HepG2 (cell line): Measurements from ENCODE around the gene JSRP1. TPM values are rescaled to one million over a fixed set of nuclear protein-coding genes. Genes with fewer than 3 reads are reported as not detected.

Source experiments
- AGO2 ChIP-seq: fragments of 200-400 bp; formaldehyde crosslinking; optimal IDR thresholded peaks from 2 replicates; pipeline ENCODE3; 2017; ENCODE audit warnings: mild to moderate bottlenecking, low read depth, low read length, moderate library complexity
- HIVEP1 ChIP-seq: sonication (generic); formaldehyde crosslinking; IDR thresholded peaks from 2 replicates; pipeline ENCODE4 v1.4.0; 2020; ENCODE audit warnings: mild to moderate bottlenecking, missing genetic modification reagents
- HMG20B ChIP-seq: conservative IDR thresholded peaks from 2 replicates; pipeline ENCODE4 v1.6.1; 2016; ENCODE audit warnings: missing genetic modification reagents, missing compliant biosample characterization
- HNRNPK ChIP-seq: fragments of 200-400 bp; formaldehyde crosslinking; IDR thresholded peaks from 2 replicates; pipeline ENCODE4 v1.6.1; 2018; ENCODE audit warnings: low read length, low read depth, moderate library complexity, mild to moderate bottlenecking; ENCODE audit not compliant: poor library complexity, severe bottlenecking
- IKZF5 ChIP-seq: IDR thresholded peaks from 2 replicates; pipeline ENCODE4 v1.6.1; 2018; ENCODE audit warnings: missing genetic modification reagents, mild to moderate bottlenecking, missing compliant biosample characterization
- KDM5B ChIP-seq: sonication (generic); formaldehyde crosslinking; IDR thresholded peaks from 2 replicates; pipeline ENCODE4 v1.4.0; 2020; ENCODE audit warnings: missing genetic modification reagents, mild to moderate bottlenecking, borderline replicate concordance
- MYPOP ChIP-seq: sonication (generic); formaldehyde crosslinking; IDR thresholded peaks from 2 replicates; pipeline ENCODE4 v1.8.1; 2023; ENCODE audit warnings: mild to moderate bottlenecking, moderate library complexity, missing genetic modification reagents
- POGZ ChIP-seq: sonication (generic); formaldehyde crosslinking; IDR thresholded peaks from 2 replicates; pipeline ENCODE4 v1.4.0; 2020; ENCODE audit warnings: mild to moderate bottlenecking, missing genetic modification reagents
- POLR2AphosphoS5 ChIP-seq: IDR thresholded peaks from 2 replicates; pipeline ENCODE4 v1.6.1; 2012; ENCODE audit warnings: low read depth, low read length
- RELA ChIP-seq: sonication (generic); formaldehyde crosslinking; IDR thresholded peaks from 2 replicates; pipeline ENCODE4 v1.4.0; 2020; ENCODE audit warnings: missing genetic modification reagents
- RORA ChIP-seq: sonication (generic); formaldehyde crosslinking; IDR thresholded peaks from 2 replicates; pipeline ENCODE4 v1.5.0; 2020; ENCODE audit warnings: mild to moderate bottlenecking, missing genetic modification reagents, moderate library complexity
- SAFB2 ChIP-seq: sonication (generic); formaldehyde crosslinking; IDR thresholded peaks from 2 replicates; pipeline ENCODE4 v1.5.1; 2020; ENCODE audit warnings: missing genetic modification reagents, low read depth, mild to moderate bottlenecking, borderline replicate concordance
- SKIL ChIP-seq: sonication (generic); formaldehyde crosslinking; IDR thresholded peaks from 2 replicates; pipeline ENCODE4 v1.8.0; 2022; ENCODE audit warnings: missing genetic modification reagents, mild to moderate bottlenecking, moderate library complexity, borderline replicate concordance
- STAG1 ChIP-seq: sonication (generic); formaldehyde crosslinking; IDR thresholded peaks from 2 replicates; pipeline ENCODE4 v1.4.0; 2020; ENCODE audit warnings: missing genetic modification reagents
- UBTF ChIP-seq: sonication (generic); formaldehyde crosslinking; IDR thresholded peaks from 2 replicates; pipeline ENCODE4 v1.4.0; 2020; ENCODE audit warnings: mild to moderate bottlenecking, missing genetic modification reagents
- ZFAT ChIP-seq: sonication (generic); formaldehyde crosslinking; conservative IDR thresholded peaks from 2 replicates; pipeline ENCODE4 v1.8.1; 2023; ENCODE audit warnings: missing genetic modification reagents, inconsistent platforms
- ZFP41 ChIP-seq: sonication (generic); formaldehyde crosslinking; IDR thresholded peaks from 2 replicates; pipeline ENCODE4 v1.4.0; 2020; ENCODE audit warnings: mild to moderate bottlenecking, missing genetic modification reagents, borderline replicate concordance
- ZNF205 ChIP-seq: IDR thresholded peaks from 2 replicates; pipeline ENCODE4 v1.6.1; 2018; ENCODE audit warnings: missing biosample characterization, missing genetic modification reagents
- ZNF34 ChIP-seq: sonication (generic); formaldehyde crosslinking; IDR thresholded peaks from 2 replicates; pipeline ENCODE4 v1.4.0; 2020; ENCODE audit warnings: mild to moderate bottlenecking, missing genetic modification reagents, borderline replicate concordance
- ZNF644 ChIP-seq: IDR thresholded peaks from 2 replicates; pipeline ENCODE4 v1.6.1; 2016; ENCODE audit warnings: low read depth
- ZNF83 ChIP-seq: sonication (generic); formaldehyde crosslinking; IDR thresholded peaks from 2 replicates; pipeline ENCODE4 v1.4.0; 2020; ENCODE audit warnings: missing genetic modification reagents, mild to moderate bottlenecking, borderline replicate concordance
- polyA plus RNA-seq, 8 experiments: library from polyadenylated mRNA; depleted of rRNA in 3 of 8; stranded (reverse) in 7 of 8; unstranded in 1 of 8; fragments of >200 nt; fragmentation: Illumina TruSeq in 4 of 8; extraction: Trizol in 4 of 8; gene quantifications; 2 replicates each; pipeline versions ENCODE4 v1.2.1 to v1.2.3, GENCODE V29; 2011 to 2016; ENCODE audit warnings: low read depth in 4 of 8, missing spikeins in 1 of 8, mixed read lengths in 1 of 8; ENCODE audit not compliant: insufficient read depth in 1 of 8
- total RNA-seq, 5 experiments: library from RNA; depleted of rRNA; stranded (reverse); fragments of >200 nt; fragmentation: Illumina TruSeq; extraction: Trizol; gene quantifications; 2 replicates each; pipeline ENCODE4 v1.2.3, GENCODE V29; 2016; ENCODE audit warnings: low read depth in 1 of 5
- TF ChIP-seq, protein P1 (sequence below): sonication (generic); formaldehyde crosslinking; IDR thresholded peaks from 2 replicates; pipeline ENCODE4 v1.4.0; 2020; ENCODE audit warnings: mild to moderate bottlenecking, missing genetic modification reagents

JSRP1 gene
- total and polyA plus RNA-seq, 2 of the 13 experiments (the other 11 are each of a cell fraction or from before 2014, with no cell fraction given) = 0.16 to 0.38 TPM

DNA sequence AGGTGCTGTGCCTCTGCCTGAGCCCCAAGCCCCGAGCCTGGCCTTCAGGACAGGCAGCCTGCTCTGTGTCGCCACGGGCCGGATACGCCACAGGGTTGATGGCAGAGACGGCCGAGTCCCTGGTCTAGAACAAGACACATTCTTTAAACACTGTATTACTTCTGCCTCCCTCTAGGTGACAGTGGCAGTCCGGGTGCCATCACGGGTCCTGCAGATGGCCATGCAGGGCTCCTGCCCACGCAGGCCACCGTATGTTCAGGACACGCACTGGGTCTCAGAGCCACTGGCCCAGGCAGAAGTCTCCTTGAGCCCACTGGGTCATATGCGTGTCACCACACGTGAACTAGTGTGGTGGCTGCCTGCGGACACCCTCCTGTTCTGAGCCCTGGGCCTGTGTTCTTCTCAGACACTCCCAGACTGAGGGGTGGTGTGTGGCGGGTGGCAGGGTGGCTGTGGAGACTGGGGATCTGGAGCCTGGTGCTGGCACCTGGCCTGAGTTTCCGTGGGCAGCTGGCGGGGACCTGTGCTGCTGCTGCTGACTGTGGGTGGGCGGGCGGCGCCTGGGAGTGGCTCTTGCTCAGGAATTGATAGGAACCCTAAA, 24.5 kb downstream of the JSRP1 start (continued):
- TF ChIP-seq UBTF (CRISPR knock-in tag) (no peak), RORA (CRISPR knock-in tag) (no peak), SKIL (no peak), ZNF34 (CRISPR knock-in tag) (no peak), POGZ (CRISPR knock-in tag) (no peak), SAFB2 (CRISPR knock-in tag) (no peak), HIVEP1 (CRISPR knock-in tag) (0 out of 2 replicates have a peak, but pooled peaks have one; percentile 2), MYPOP (CRISPR knock-in tag) (no peak), ZNF83 (CRISPR knock-in tag) (no peak), AGO2 (peak; percentile 96), STAG1 (CRISPR knock-in tag) (peak; percentile 16; the same call in 1 of the 2 replicates), IKZF5 (CRISPR knock-in tag) (no peak), HMG20B (CRISPR knock-in tag) (no peak), KDM5B (no peak), ZNF205 (no peak), ZFAT (CRISPR knock-in tag) (no peak), ZFP41 (CRISPR knock-in tag) (no peak), ZNF644 (CRISPR knock-in tag) (no peak), RELA (CRISPR knock-in tag) (no peak), HNRNPK (no peak), POLR2AphosphoS5 (peak; percentile 55; the same call in 1 of the 2 replicates)
- TF ChIP-seq, protein P1, sequence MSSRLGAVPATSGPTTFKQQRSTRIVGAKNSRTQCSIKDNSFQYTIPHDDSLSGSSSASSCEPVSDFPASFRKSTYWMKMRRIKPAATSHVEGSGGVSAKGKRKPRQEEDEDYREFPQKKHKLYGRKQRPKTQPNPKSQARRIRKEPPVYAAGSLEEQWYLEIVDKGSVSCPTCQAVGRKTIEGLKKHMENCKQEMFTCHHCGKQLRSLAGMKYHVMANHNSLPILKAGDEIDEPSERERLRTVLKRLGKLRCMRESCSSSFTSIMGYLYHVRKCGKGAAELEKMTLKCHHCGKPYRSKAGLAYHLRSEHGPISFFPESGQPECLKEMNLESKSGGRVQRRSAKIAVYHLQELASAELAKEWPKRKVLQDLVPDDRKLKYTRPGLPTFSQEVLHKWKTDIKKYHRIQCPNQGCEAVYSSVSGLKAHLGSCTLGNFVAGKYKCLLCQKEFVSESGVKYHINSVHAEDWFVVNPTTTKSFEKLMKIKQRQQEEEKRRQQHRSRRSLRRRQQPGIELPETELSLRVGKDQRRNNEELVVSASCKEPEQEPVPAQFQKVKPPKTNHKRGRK (CRISPR knock-in tag) = no peak
